ENCODE measurements around the gene POLR2C.

GRCh38 chr16:57473176-57473840 is 10.8 kb downstream of the POLR2C start:
- TF ChIP-seq POLR2A (IDR thresholded peaks at IDR 0.05; ENCODE audit: low read length) (peak; percentile 23), GATA1 (IDR thresholded peaks at IDR 0.05; ENCODE audit: low read depth, low read length) (no peak)
